ENCODE results near the gene GSE1. TPM values are rescaled to one million over a fixed set of nuclear protein-coding genes. Genes with fewer than 3 reads are reported as not detected.

The GSE1 gene
- total RNA-seq, 1 experiment from 2014 or later: 38.4 TPM

- H2AFZ ChIP-seq (ENCODE audit: low read length): no peak overlapping the region
- POLR2A ChIA-PET (ENCODE audit: unreplicated experiment): no interaction called here
- H3K4me2 ChIP-seq (ENCODE audit: low read length): no peak overlapping the region
- no peaks in the 10 kb centered on the region for H3K9me3 ChIP-seq (ENCODE audit: low read length)
- intact Hi-C loops (cut with micrococcal nuclease): no loop called here
- no peak for DNase-seq
- H3K9ac ChIP-seq (ENCODE audit: low read length): no peak overlapping the region
- no peaks in the 10 kb centered on the region for H3K27me3 ChIP-seq (ENCODE audit: low read length)
- H3K9me2 ChIP-seq (replicated peaks; ENCODE audit: low read length): no peaks in the 10 kb centered on the region
- H3K4me3 ChIP-seq (ENCODE audit: low read length): no peak overlapping the region
- CTCF ChIA-PET: no interaction called here
- TF ChIP-seq EZH2 (IDR thresholded peaks at IDR 0.05; ENCODE audit: low read length, unreplicated experiment) (no peak), EZH2phosphoT487 (IDR thresholded peaks at IDR 0.05; ENCODE audit: borderline replicate concordance, low read length) (no peak)
- TF ChIP-seq, protein P1, sequence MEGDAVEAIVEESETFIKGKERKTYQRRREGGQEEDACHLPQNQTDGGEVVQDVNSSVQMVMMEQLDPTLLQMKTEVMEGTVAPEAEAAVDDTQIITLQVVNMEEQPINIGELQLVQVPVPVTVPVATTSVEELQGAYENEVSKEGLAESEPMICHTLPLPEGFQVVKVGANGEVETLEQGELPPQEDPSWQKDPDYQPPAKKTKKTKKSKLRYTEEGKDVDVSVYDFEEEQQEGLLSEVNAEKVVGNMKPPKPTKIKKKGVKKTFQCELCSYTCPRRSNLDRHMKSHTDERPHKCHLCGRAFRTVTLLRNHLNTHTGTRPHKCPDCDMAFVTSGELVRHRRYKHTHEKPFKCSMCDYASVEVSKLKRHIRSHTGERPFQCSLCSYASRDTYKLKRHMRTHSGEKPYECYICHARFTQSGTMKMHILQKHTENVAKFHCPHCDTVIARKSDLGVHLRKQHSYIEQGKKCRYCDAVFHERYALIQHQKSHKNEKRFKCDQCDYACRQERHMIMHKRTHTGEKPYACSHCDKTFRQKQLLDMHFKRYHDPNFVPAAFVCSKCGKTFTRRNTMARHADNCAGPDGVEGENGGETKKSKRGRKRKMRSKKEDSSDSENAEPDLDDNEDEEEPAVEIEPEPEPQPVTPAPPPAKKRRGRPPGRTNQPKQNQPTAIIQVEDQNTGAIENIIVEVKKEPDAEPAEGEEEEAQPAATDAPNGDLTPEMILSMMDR (conservative IDR thresholded peaks at IDR 0.05; ENCODE audit: low read depth, low read length): no peak
- no peak for ATAC-seq
- H3K4me1 ChIP-seq (ENCODE audit: insufficient read depth, low read length): peaks cover 20% of the 10 kb centered on the region
- H3K79me2 ChIP-seq (ENCODE audit: low read length): no peaks in the 10 kb centered on the region
- no peak overlapping the region for H3K27ac ChIP-seq (ENCODE audit: low read length)
- BruUV-seq (replicated peaks): no TSS peak
- no peaks in the 10 kb centered on the region for H3K36me3 ChIP-seq (ENCODE audit: low read depth, low read length)
- H3F3A ChIP-seq (ENCODE audit: low read length, unreplicated experiment): no peaks in the 10 kb centered on the region
- H4K20me1 ChIP-seq (ENCODE audit: low read length): no peaks in the 10 kb centered on the region
These were observed 5.2 kb upstream of the GSE1 start for GRCh38 chr16:85607796-85608514.

GRCh38 chr16:85608515-85608885, 4.6 kb upstream of the GSE1 start:
- Histone ChIP-seq H2AFZ (ENCODE audit: low read length) (no peak overlapping the region), H3K9me3 (ENCODE audit: low read length) (no peaks in the 10 kb centered on the region), H3K27ac (ENCODE audit: low read length) (no peak overlapping the region), H4K20me1 (ENCODE audit: low read length) (no peaks in the 10 kb centered on the region), H3F3A (ENCODE audit: low read length, unreplicated experiment) (no peaks in the 10 kb centered on the region), H3K4me2 (ENCODE audit: low read length) (no peak overlapping the region), H3K79me2 (ENCODE audit: low read length) (peaks cover 3% of the 10 kb centered on the region; the same call in 1 of the 2 replicates), H3K9ac (ENCODE audit: low read length) (no peak overlapping the region), H3K4me3 (ENCODE audit: low read length) (no peak overlapping the region), H3K4me1 (ENCODE audit: insufficient read depth, low read length) (peaks cover 20% of the 10 kb centered on the region), H3K36me3 (ENCODE audit: low read depth, low read length) (no peaks in the 10 kb centered on the region), H3K9me2 (replicated peaks; ENCODE audit: low read length) (no peaks in the 10 kb centered on the region), H3K27me3 (ENCODE audit: low read length) (no peaks in the 10 kb centered on the region)
- no TSS peak for BruUV-seq (replicated peaks)
- ChIA-PET POLR2A (ENCODE audit: unreplicated experiment) (no interaction called here), CTCF (no interaction called here)
- DNase-seq (no peak), ATAC-seq (no peak)
- intact Hi-C loops (cut with micrococcal nuclease): no loop called here
- no peak for TF ChIP-seq EZH2phosphoT487 (IDR thresholded peaks at IDR 0.05; ENCODE audit: borderline replicate concordance, low read length)
- TF ChIP-seq, protein P1 (conservative IDR thresholded peaks at IDR 0.05; ENCODE audit: low read depth, low read length): no peak

- no peak overlapping the region for H3K27ac ChIP-seq (ENCODE audit: low read length)
- DNase-seq (no peak), ATAC-seq (no peak)
- intact Hi-C loops (cut with micrococcal nuclease): no loop called here
- no peak overlapping the region for H3K9ac ChIP-seq (ENCODE audit: low read length)
- no TSS peak for BruUV-seq (replicated peaks)
- CTCF ChIA-PET: interaction anchor here (0.5 kb wide), 1 partner anchor 75 kb away, joined by 3 read pairs; no protein-coding TSS in a partner anchor
- H3K36me3 ChIP-seq (ENCODE audit: low read depth, low read length): no peaks in the 10 kb centered on the region
- H3K4me2 ChIP-seq (ENCODE audit: low read length): no peak overlapping the region
- no peaks in the 10 kb centered on the region for H3K9me3 ChIP-seq (ENCODE audit: low read length)
- H3K27me3 ChIP-seq (ENCODE audit: low read length): no peaks in the 10 kb centered on the region
- H4K20me1 ChIP-seq (ENCODE audit: low read length): no peaks in the 10 kb centered on the region
- POLR2A ChIA-PET (ENCODE audit: unreplicated experiment): no interaction called here
- no peaks in the 10 kb centered on the region for H3K9me2 ChIP-seq (replicated peaks; ENCODE audit: low read length)
- no peak overlapping the region for H2AFZ ChIP-seq (ENCODE audit: low read length)
- H3K4me1 ChIP-seq (ENCODE audit: insufficient read depth, low read length): peaks cover 20% of the 10 kb centered on the region
- no peaks in the 10 kb centered on the region for H3F3A ChIP-seq (ENCODE audit: low read length, unreplicated experiment)
- TF ChIP-seq EZH2 (IDR thresholded peaks at IDR 0.05; ENCODE audit: low read length, unreplicated experiment): no peak
- TF ChIP-seq, protein P1 (conservative IDR thresholded peaks at IDR 0.05; ENCODE audit: low read depth, low read length): no peak
- TF ChIP-seq EZH2phosphoT487 (IDR thresholded peaks at IDR 0.05; ENCODE audit: borderline replicate concordance, low read length): no peak
- no peak overlapping the region for H3K4me3 ChIP-seq (ENCODE audit: low read length)
- peaks cover 6% of the 10 kb centered on the region; the same call in 1 of the 2 replicates for H3K79me2 ChIP-seq (ENCODE audit: low read length)
These were observed 4.2 kb upstream of the GSE1 start for GRCh38 chr16:85608887-85609286.

Measured in PC-3 (cell line).